ENCODE measurements around the gene CH25H.
"Not testable (repeated sequence)": the region's sequence is repeated elsewhere in the genome, so short reads cannot be mapped to it uniquely, and the experiment has no call there.

The CH25H gene

DNA sequence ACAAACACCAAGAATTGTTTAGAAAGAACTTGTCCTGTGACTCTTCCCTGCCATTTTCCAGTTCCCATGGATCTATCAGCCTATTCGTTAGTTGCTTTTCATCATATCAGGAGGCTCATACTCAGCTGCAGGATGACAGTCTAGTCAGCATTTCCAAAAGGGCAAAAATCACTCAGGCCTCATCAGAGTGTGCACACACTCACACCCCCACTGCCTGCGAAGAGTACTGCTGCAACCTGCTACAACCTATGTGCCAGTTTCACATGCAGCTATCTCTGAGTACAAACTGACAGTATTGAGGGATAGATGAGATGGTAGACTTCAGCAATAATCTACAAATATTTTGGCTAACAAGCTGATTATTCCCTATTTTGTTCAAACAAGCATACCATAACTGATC lies 24.2 kb downstream of the CH25H start:
- FAIRE-seq, result no peak
- no peak for DNase-seq (ENCODE audit: insufficient read length, low spot score)
- TF ChIP-seq, protein P1, sequence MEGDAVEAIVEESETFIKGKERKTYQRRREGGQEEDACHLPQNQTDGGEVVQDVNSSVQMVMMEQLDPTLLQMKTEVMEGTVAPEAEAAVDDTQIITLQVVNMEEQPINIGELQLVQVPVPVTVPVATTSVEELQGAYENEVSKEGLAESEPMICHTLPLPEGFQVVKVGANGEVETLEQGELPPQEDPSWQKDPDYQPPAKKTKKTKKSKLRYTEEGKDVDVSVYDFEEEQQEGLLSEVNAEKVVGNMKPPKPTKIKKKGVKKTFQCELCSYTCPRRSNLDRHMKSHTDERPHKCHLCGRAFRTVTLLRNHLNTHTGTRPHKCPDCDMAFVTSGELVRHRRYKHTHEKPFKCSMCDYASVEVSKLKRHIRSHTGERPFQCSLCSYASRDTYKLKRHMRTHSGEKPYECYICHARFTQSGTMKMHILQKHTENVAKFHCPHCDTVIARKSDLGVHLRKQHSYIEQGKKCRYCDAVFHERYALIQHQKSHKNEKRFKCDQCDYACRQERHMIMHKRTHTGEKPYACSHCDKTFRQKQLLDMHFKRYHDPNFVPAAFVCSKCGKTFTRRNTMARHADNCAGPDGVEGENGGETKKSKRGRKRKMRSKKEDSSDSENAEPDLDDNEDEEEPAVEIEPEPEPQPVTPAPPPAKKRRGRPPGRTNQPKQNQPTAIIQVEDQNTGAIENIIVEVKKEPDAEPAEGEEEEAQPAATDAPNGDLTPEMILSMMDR (IDR thresholded peaks at IDR 0.05; ENCODE audit: insufficient read depth, missing control alignments), result no peak

DNA sequence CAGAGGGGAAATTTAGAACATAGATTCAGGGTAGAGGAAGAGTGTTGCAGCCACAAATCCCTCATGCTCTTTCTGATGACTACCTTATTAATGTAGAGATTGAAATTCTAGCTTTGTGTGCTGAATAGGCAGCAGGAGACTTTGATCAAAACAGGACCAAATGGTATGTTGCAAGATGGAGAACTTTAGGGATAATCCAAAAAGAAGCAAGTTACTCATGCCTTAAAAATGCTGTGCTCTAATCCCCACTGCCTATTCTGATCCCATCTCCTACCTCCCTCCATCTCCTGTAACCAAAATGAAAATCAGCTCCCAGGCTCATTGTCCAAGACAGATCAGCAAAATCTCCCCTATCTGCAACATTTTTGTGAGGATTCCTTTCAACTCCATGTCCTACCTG lies 31.3 kb downstream of the CH25H start:
- FAIRE-seq, result no peak
- TF ChIP-seq, protein P1 (IDR thresholded peaks at IDR 0.05; ENCODE audit: insufficient read depth, missing control alignments), result no peak
- no peak for DNase-seq (ENCODE audit: insufficient read length, low spot score)

DNA sequence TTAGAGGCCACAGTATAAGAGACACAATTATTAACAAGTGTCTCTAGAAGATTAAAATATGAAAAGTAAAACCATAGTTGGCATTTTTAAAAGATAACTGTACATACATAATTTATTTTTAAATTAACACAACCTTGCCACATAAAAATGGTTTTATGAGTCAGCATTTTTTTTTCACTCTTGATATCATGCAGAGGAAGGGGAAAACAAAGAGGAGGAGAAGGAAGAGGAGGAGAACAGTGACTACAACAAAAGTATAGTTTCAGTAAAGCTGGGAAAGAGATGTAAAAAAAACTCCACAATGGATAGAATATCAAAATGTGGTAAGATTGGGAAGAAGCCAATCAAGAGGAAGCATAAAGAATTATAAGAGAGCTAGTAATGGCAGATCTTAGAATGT lies 34.0 kb downstream of the CH25H start:
- no peak for DNase-seq (ENCODE audit: insufficient read length, low spot score)
- FAIRE-seq, result no peak

DNA sequence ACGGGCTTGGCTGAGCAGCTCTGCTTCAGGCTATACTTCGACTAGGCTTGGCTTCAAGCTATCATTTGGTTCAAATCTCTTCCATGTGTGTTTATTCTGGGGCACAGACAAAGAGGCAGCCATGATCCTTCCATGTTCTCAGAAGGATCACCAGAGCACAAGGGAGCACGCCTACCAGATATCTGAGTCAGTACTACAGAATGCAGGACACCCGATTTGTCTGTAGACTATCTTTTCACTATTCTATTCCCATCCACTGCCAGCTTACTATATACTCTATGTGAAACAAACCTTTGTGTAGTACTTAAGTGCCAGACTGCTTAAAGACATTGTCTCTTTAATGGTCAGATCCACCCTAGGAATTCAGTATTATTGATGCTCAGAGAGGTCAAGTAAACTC lies 35.1 kb downstream of the CH25H start:
- TF ChIP-seq, protein P1 (IDR thresholded peaks at IDR 0.05; ENCODE audit: insufficient read depth, missing control alignments), result no peak
- FAIRE-seq (no peak), DNase-seq (ENCODE audit: insufficient read length, low spot score) (no peak)

More for the DNA sequence above, 34.0 kb downstream of the CH25H start:
- TF ChIP-seq, protein P1 (IDR thresholded peaks at IDR 0.05; ENCODE audit: insufficient read depth, missing control alignments), result no peak

DNA sequence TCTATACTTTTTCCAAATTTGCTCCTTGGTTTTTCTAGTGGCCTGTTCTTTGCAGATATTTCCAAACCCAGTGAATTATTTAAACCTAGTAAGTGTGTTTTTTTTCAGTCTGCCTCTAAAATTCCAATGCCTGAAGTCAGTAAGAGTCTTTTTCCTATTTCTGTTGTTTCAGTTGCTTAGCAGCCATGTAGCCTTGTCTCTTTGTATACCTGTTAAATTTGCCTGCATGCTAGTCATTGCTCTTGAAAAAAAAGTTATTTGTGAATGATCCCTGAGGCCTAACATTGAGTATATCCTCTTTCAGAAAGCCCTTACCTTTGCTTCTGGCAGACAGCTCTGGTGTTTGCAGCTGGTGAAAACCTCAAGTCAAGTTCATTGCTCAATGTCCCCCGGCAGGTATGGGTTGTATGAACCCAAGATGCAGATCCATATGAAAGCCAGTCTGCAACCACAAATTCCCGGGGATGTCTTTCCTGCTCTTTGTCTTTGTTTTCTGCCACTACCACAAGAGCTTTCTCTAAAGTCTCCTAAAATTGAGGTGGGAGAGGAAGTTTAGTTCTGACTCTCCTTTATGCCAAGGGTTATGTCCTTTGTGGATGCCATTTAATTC lies 35.7 kb downstream of the CH25H start:
- DNase-seq (ENCODE audit: insufficient read length, low spot score), result no peak
- TF ChIP-seq, protein P1 (IDR thresholded peaks at IDR 0.05; ENCODE audit: insufficient read depth, missing control alignments), result no peak
- FAIRE-seq, result no peak

DNA sequence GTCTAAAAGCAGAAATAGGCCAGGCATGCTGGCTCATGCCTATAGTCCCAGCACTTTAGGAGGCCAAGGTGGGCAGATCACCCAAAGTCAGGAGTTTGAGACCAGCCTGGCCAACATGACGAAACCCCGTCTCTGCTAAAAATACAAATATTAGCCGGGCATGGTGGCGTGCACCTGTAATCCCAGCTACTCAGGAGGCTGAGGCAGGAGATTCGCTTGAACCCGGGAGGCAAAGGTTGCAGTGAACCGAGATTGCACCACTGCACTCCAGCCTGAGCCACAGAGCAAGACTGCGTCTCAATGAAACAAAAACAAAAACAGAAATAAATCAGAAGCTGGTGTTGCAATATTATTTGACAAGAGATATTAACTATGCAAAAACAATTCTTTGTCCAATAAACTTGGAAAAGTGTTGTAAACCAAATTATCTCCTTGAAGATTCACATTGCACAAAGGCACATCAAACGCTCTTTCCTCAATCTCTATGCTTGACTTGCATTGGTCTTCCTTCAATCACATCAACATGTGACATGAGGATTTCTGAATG lies 38.7 kb downstream of the CH25H start:
- DNase-seq (ENCODE audit: insufficient read length, low spot score); FAIRE-seq: not testable (repeated sequence)

DNA sequence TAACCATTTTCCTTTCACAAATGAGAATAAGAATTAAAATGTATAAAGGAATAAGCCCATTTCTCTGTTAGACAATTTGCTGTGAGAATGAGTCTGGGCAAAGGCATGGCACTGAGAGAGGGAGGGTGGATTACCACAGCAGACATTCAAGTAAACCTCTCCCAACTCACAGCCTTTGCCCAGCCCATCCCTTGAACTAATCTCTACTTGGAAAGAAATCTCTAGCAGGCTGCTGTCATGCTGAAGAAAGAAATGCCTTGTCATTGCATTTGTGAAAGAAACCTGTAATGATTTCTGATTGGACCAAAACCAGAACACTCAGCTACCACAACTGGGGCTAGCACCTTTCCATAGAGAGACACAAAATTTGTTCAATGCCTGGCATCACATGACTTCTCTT lies 39.2 kb downstream of the CH25H start:
- DNase-seq (ENCODE audit: insufficient read length, low spot score) (no peak), FAIRE-seq (no peak)
- TF ChIP-seq, protein P1 (IDR thresholded peaks at IDR 0.05; ENCODE audit: insufficient read depth, missing control alignments), result no peak
